HG03432 (cell line): Measurements from ENCODE around the gene MTMR12.
A peak's percentile ranks its signal among the peaks of the same experiment; 100 is the strongest.

Source experiments
- ATAC-seq: cut with Tn5 transposase; IDR thresholded peaks from one replicate; pipeline ENCODE4 v1.9.1; 2021; ENCODE audit warnings: mild to moderate bottlenecking, moderate library complexity; ENCODE audit not compliant: unreplicated experiment

MTMR12 gene

DNA sequence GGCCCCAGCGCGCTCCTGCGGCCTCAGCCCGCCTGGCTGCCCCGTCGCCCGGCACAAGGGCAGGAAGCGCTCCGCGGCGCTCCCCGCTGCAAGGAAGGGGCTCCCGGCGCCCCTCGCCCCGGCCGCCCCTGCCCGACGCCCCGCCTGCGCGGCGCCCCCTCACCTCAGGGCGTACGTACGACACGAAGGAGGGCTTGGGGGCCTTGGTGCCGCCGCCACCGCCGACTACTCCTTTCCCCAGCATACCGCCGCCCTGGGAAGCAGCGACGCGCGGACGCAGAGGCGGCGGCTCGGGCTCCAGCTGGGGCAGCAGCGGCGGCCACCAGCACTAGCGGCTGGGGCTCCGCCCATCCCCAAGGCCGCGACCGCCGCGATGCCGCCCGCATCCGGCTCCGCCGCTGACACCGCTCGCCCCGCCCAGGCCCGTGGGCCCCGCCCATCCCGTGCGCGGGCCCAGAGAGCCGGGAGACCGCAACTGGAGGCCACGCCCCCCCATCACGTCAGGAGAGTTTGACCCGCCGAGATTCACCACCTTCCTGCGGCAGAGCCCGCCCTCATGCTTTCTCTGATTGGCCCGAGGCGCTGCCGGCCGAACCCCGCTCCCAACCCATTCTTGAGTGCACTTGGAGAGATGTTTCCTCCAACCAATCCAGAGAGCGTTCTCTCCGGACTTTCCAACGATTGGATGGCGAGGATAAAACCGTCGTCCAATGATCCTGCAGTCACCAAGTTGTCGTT is at the start of gene MTMR12:
Gene MTMR12 (minus strand): TSS at position 345 of the 738 bp plus-strand sequence. CDS start 101 bp downstream, at position 244.
- peak; percentile 92 for ATAC-seq

DNA sequence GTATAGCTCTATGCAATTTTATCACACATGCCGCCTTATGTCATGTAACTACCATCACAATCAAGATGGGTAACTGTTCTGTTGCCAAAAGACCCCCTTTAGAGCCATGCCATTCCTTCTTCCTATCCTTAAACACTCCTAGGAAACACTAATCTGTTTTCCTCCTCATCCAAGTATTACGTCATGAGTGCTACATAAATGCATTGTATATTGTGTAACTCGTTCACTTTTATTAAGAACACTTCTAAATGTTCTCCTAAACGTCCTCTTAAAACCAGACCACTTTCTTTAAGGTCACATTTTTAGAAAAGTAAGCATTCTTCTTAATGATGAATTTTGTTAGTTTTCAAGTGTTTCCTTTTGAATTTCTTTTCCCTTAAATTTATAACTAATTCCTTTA is 49.8 kb upstream of the MTMR12 start:
- ATAC-seq, result no peak

- no peak for ATAC-seq
Measured at GRCh38 chr5:32360906-32361305, 48.2 kb upstream of the MTMR12 start.

GRCh38 chr5:32358611-32359010 is 45.9 kb upstream of the MTMR12 start:
- no peak for ATAC-seq

- no peak for ATAC-seq
Measured at GRCh38 chr5:32357658-32358057, 44.9 kb upstream of the MTMR12 start.

GRCh38 chr5:32355686-32356085 is 42.9 kb upstream of the MTMR12 start:
- no peak for ATAC-seq

DNA sequence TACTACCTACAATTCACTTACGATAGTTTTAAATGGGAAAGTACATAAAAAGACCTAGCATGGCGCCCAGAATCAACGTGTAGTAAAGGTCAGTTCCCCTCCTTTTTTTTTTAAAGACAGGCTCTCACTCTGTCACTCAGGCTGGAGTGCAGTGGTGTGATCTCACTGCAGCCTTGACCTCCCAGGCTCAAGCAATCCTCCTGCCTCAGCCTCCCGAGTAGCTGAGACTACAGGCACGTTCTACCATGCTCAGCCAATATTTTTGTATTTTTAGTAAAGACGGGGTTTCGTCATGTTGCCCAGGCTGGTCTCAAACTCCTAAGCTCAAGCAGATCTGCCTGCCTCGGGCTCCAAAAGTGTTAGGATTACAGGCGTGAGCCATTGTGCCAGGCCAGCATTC is 40.7 kb upstream of the MTMR12 start:
- no peak for ATAC-seq

GRCh38 chr5:32352685-32353084 is 39.9 kb upstream of the MTMR12 start:
- no peak for ATAC-seq

DNA sequence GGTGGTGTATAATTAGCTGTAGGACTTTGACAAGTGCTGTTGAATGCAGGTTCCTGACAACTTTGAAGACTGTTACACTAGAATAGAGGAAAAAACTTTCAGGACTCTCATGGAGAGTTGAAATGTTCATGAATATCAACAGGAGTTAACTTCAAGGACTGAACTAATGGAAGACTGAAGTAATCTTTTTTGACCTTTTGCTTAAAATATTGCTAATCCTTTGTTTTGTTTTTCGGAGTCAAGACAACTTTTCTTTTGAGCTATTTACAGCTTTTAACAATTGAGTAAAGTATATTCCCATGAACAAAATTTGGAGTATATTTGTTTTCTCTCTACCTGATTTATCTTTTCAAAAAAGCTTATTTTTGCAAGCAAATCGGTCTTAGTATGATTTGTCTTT is 34.1 kb upstream of the MTMR12 start:
- ATAC-seq, result no peak

DNA sequence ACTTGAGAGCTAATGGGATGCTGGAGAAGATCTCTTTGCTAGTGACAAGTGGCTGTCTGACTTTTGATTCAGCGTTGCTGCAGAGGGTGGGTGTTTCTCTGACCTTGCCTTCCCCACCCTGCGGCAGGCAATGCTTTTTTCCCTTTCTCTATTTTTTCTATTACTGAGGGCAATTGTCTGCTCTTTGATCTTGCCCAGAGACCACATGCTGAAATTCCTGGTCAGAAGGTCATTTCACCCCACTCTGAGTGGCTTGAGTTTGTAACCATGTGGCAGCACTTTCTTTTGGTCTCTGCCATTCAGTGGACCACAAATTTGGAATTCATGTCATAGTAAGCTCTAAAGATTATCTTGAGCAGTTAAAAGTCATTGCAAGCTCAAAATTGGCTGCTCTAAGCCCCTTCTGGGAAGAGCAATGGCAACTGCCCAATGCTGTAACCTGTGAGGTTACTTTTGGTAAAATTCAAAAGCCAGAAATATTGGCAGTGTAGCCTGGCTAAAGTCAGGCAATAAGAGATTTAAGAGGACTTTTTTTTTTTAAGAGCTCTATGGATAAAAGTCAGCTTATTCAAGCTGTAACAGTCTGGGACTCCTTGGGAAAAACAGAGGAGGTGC is 30.4 kb upstream of the MTMR12 start:
- ATAC-seq, result no peak

DNA sequence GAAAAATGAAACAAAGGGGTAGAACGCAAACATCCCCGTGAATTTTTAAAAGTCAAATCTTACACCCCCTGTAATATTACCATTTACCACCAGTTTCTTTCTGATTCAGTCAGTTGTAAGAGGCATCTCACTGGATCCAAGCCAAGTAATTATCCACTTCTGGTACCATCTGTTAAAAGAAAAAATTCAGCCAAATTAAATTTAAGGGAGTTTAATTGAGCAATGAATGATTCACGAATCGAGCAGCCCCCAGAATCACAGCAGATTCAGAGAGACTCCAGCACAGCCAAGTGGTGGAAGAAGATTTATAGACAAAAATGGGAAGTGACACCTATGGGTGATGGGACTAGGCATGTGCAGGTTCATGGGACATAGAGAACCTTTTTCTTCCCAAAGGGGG is 29.9 kb upstream of the MTMR12 start:
- no peak for ATAC-seq

- ATAC-seq, result no peak
Measured at GRCh38 chr5:32339878-32340277, 27.1 kb upstream of the MTMR12 start.

DNA sequence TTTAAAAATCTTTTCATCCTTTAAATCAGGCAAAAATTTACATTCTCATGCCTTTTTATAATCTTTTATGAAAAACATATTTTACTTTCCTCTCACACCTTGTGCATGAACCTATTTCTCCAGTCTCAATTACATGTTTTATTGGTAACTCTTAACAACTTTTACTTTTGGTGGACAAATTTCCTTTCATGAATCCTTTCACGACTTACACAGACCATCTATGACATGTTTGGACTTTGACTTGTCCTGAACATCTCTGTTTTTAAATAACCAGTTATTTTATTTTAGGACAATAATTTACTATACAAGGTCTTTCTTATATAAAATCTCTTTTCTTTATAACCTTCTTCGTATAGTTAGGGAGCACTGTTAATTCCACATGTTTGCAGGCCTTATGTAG is 26.5 kb upstream of the MTMR12 start:
- no peak for ATAC-seq

DNA sequence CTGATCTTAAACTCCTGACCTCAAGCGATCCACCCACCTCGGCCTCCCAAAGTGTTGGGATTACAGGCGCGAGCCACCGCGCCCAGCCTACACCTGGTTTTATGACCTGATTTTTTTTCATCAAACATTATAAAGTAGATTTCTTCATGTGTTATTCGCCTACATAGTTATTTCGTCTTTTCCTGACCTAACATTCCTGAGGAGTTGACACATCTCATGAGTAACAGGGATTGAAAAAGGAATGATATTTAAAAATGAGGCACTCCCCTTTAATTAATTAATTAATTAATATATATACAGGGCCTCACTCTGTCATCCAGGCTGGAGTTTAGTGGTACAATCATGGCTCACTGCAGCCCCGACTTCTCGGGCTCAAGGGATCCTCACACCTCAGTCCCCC is 20.2 kb upstream of the MTMR12 start:
- no peak for ATAC-seq

DNA sequence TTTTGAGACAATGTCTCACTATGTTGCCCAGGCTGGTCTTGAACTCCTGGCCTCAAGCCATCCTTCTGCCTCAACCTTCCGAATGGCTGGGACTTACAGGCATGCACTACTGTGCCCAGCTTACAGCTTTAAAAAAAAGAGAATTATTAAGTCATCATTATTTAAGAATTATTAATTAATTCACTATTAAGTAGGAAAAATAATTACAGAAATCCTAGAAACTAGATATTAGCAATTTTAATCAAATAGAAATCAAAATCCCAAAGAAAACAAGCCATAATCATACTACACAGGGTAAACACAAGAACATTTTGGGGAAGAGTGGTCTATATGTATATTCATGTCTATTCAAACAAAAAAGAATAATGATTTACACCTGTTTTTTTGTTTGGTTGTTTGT is 19.6 kb upstream of the MTMR12 start:
- ATAC-seq, result no peak

DNA sequence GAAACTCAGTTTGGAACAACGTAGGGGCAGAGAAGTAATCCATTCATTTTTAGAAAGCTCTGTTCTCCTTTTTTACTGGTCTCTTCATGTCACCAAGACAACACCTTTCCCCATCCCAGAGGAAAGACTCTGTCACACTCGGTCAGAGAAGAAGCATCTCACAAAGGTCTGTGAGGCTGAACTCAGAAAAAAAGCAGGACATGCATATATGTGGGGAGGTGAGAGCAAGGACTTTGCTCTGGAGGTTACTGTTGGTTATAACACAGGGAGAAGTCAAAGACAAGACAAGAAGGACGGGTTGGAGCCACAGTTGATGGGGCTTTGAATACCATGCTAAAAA is 19.2 kb upstream of the MTMR12 start:
- ATAC-seq, result no peak

GRCh38 chr5:32331217-32331934 is 18.6 kb upstream of the MTMR12 start:
- no peak for ATAC-seq

DNA sequence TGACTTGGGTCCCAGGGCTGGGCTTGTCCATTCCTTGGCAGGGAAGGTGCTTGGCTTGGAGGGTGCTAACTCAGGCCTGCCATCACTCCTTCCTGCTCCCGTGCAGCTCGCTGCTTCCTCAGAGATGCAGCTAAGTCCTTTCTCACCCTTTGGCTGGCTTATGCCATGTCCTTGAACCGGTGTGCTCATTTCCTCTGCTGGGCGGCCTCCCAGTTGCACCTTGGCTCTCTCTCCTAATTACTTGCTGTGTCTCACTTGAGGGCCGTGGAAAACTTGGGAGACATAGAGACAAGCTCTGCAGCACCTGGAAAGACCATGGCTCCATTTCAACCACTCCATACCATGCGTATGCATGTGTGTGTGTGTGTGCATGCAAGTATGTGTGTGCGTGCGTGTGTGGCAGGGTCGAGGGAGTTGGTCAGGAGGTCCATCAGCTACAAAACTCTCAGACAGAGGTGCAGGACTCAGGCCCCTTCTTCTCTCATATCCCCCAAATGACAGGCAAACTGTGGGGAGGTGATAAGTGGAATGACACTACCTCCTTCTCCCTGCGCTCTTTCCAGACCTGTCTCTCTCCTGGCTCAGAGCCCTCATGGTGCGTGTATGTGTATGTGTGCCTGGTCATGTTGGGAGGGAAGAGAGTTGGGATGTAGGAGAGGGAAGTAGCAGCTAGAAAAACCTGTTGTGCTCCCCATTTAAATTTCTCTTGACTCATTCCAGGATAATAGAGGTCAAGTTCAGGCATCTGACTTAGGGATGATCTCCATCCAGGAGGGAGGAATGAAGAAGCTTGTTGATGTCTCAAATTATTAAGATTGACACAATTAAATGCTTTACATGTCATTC is 17.6 kb upstream of the MTMR12 start:
- no peak for ATAC-seq

DNA sequence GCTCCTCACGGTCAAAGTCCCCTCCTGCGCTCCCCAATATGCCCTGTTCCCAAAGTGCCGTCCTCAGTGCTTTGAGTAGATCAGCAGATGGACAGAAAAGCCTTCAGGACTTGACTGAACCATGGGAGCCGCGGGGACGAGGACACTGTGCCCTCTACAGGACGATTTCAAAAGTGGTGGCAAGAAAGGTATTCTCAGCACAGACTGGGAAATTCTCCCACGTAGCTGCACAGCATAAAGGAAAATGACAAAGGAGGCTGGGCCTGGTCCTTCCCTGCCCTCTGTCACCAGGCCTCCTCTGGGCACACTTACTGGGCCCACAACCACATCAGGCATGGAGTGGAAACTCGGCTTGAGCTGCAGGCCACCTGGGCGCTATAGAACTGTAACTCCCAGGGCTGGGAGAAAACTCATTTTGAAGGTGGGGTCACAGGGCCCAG is 16.7 kb upstream of the MTMR12 start:
- ATAC-seq, result peak; percentile 83

GRCh38 chr5:32326216-32326772 is 13.6 kb upstream of the MTMR12 start:
- no peak for ATAC-seq

DNA sequence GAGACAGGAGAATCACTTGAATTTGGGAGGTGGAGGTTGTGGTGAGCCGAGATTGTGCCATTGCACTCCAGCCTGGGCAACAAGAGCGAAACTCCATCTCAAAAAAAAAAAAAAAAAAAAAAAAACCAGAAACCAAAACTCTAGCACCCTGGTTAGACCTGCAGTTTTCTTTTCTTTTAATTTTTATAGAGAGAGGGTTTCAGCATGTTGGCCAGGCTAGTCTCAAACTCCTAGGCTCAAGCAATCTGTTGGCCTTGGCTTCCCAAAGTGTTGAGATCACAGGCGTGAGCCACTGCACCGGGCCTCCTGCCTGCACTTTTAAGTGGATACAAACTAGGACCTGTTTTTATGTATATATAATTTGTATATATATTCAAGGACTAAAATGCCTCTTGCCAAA is 12.9 kb upstream of the MTMR12 start:
- no peak for ATAC-seq
